CD4-positive, alpha-beta T cell treated with Interleukin-6 for 4 hours (primary cell): Measurements from ENCODE around the gene CCNQ.
A peak's percentile ranks its signal among the peaks of the same experiment; 100 is the strongest.

Source experiments
- DNase-seq: peaks from one replicate; pipeline ENCODE4 v3.0.0-alpha.2; 2020; ENCODE audit warnings: mixed read lengths

The CCNQ gene

DNA sequence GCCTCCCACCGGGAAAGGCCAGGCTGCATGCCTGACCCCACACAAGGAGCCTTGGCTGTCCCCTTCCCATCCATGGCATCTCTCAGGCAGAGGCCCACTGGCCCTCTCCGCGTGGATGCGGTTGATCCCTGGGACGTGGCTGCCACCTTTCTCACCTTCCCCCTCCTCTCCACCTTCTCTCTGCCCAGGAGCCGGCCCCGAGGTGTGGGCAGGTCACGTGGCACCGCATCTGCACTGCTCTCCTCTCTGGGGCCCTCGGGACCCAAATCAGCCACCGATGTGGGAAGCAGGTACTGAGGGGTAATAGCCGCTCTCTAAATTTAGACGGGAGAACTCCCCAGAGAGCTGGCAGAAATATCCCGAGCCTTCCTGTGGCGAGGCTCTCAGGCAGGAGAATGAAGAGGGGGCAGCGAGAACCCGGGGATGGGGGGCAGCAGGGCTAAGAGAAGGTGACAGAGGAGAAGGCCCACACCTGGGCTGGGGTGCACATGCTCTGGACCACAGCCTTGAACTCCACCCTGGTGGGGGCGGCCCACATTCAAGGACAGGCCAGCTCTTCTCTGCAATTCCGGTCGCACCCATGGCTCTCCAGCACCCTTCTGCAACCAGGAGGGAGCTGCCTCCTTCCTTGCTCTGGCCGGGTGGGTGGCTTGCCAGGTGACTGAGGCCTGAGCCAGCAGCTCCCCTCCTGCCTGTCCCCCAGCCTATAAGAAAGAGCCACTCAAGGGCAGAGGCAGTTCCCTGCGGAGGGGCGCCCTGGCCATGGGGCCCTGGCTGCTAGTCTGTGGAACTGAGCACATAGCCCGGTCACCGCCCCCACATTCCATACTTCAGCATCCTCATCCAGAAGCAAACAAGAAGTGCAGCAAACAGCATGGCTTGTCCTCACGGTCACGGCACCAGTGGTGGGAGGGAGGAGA is 38.4 kb upstream of the CCNQ start:
- DNase-seq: no peak

- DNase-seq: no peak
Measured at GRCh38 chrX:153636716-153637115, 37.8 kb upstream of the CCNQ start.

DNA sequence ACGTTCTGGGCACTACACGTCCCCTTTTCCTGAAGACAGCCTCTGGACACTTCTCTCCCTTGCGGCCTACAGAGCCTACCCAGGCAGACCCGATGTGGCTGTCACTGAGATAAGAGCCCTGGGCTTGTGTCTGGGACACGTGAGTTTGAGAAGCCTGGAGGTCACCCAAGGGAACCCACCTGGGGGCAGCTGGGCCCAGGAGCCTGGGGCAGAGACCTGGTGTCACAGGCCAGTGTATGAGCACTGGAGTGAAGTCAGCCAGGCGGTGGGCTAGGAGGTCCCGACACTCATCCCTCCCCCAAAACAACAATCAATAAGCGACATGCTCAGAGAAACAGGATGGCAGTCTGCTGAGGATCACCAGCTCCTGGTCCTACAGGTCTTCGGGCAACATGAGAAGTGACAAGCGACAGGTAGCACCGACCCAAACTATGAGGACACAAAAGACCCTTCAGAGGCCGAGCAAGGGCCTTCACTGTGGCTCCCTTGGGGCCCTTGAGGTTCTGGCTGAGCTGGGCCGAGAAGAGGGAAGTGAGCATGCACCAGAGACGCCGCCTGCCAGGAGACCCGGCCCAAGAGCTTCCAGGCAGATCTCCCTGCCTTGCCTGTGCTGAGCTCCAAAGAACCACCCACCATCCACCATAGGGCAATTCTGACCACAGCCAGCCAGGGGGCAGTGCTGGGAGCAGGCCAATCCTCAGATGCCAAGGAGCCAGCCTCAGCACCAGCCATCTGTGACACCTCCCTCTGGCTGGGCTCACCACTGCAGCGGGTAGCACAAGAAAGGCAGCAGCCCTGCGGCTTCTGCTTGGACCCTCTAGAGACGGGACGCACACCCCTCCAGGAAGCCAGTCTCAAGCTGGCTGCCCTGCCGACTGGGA is 37.1 kb upstream of the CCNQ start:
- DNase-seq: peak; percentile 22

DNA sequence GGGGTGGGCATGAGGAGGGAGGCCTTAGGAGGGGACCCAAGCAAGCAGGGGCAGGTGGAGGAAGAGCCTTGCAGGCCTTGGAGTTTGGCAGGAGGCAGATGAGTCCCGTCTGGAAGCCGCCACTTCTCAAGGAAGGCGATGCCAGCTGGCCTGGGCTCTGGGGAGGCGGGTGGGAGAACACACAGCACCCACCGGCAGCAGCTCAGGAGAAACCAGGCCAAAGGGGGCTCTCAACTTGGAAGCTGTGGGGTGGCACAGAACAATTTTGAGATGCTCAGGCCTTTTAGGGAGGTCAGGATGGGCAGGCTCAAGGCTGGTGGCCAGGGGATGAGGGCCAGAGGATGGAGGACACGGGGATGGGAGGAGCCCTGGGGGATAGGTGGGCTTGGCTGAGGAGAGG is 36.4 kb upstream of the CCNQ start:
- no peak for DNase-seq

GRCh38 chrX:153634832-153635231 is 35.9 kb upstream of the CCNQ start:
- DNase-seq: no peak

- DNase-seq: no peak
Measured at GRCh38 chrX:153634236-153634635, 35.3 kb upstream of the CCNQ start.

GRCh38 chrX:153633607-153634180 is 34.8 kb upstream of the CCNQ start:
- no peak for DNase-seq

GRCh38 chrX:153633048-153633447 is 34.1 kb upstream of the CCNQ start:
- no peak for DNase-seq

DNA sequence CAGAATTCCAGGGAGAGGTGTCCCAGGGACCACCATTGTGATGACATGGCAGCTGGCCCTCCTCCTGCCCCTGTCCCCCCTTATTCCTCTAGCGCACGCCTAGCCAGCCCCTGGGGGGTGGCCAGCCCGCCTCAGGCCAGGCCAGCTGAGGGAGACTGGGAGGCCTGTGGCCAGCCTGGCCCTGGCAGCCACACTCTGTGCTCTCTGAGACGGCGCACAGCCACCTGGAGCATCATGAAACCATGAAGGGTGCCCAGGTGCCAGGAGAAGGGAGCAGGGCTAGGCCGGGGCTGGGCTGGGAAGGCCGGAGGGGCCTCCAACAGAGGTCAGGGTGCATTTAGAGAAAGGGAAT is 33.6 kb upstream of the CCNQ start:
- no peak for DNase-seq

- no peak for DNase-seq
Measured at GRCh38 chrX:153631907-153632594, 33.1 kb upstream of the CCNQ start.

- DNase-seq: no peak
Measured at GRCh38 chrX:153631346-153631745, 32.4 kb upstream of the CCNQ start.

DNA sequence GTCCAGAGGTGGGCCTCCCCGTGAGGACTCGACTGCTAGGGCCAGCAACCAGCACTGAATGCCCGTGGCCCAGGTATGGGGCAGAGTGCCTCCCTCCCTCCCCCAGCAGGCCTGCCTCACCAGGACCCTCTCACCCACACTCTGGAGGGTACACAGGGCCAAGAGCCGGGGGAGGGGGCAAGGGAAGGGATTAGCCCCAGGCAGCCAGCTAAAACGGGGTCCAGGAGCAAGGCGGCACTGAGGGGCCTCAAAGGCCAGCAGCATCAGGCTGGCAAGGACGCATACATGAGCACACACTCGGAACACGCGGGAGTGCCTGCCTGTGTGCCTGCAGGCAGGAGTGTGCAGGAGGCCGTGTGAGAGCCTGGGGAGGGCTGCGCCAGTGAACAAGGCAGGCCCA is 29.7 kb upstream of the CCNQ start:
- DNase-seq: no peak

GRCh38 chrX:153628129-153628528 is 29.2 kb upstream of the CCNQ start:
- DNase-seq: no peak

GRCh38 chrX:153627675-153628111 is 28.8 kb upstream of the CCNQ start:
- DNase-seq: no peak

DNA sequence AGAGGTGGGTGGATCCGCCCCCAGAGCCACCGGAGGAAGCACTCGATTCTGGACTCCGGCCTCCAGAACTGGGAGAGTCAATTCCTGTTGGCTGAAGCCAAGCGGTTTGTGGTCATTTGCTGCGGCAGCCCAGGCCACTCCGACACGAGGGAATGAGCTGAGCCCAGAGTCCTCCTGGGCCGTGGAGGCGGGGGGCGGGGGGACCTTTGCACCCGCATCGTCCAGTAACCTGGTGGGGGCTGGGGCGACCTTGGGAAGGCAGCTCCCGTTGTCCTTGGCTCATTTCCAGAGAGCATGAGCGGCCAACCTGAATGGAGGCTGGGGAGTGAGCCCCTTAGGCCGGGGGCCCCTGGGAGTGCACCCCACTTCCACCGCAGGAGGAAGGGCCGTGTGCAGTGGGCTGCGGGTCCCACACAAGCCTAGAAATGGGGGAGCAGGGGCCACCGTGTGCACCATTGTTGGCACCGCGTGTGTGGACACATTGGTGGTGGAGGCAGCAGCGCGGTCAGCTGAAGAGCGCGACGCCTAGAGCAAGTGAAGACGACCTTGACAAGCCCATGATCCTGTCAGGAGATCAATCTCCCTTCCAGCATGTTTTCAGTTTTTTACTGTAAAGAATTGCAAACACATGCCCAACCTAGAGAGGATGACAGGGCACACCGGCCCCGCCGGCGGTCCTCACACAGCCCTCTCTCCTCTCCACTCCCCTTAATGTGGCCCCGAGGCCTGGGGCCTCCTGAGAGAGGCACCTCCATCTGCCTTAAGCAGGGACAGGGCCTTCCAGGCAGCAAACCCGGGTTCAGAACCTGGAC is 28.1 kb upstream of the CCNQ start:
- DNase-seq: no peak

DNA sequence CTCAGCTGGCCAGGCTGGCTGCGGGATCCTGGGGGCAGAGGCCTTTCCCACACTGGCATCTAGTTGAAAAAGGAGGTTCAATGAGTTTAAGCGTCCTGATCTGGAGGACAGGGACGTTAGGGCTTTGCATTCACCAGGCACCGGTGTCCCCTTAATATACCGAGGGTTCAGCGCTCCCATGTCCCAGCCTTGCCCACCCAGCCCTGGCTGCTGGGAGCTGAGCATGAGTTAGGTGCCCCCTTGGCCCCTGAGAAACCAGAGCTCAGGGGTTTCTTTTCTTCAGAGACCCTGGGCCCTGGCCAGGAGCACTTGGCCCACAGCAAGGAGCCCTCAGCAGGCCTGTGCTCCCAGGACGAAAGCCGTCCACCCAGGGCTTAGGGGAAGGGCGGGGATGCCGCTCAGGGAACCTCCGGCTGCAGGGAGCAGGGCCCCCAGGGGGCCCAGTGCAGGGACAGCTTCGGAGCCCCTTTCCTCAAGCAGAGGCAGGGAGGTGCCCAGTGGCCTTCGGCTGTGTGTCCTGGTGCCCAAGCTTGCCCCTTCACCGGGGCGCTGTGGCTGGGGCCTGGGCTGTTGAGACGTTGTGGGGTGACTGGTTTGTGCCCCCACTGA is 27.2 kb upstream of the CCNQ start:
- no peak for DNase-seq

- no peak for DNase-seq
Measured at GRCh38 chrX:153625271-153626024, 26.5 kb upstream of the CCNQ start.

DNA sequence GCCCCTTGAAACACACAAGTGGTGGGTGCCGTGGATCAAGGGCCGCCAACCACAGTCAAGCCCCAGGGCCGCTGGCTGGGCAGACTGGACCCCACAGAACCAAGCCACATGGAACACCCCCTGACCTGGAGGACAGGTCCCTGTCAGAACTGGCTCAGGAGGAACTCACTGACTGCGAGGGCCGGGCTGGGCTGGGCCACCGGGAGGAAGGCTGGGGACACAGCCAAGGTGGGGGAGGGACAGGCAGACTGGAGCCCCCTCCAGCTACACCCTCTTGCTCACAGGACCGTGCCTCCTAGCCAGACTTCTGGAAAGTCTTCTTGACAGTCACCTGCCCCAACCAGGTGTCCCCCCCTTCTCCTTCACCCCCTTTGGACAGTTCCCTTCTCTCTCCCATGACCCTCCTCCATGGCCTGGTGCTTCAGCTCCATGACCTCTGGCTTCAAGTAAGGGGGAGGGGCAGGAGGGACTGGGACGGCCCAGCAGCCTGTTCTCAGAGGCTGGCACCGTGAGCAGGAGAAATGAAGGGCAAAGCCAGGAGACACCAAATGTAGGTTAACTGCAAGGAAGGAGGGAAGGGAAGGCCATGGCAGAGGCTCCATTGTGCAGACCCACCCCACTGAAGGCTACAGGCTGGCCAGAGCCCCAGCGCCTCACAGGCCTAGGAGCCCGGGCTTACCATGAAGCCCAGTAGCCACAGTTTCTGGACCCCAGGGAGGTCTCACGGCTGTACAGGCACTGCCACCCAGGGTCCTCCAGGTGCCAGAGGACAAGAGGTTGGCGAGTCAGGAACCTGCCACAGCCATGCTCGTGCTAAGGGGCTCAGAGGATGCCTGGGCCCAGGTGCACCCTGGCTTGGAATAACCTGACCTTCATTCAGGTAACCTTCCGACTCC is 25.5 kb upstream of the CCNQ start:
- DNase-seq: no peak

DNA sequence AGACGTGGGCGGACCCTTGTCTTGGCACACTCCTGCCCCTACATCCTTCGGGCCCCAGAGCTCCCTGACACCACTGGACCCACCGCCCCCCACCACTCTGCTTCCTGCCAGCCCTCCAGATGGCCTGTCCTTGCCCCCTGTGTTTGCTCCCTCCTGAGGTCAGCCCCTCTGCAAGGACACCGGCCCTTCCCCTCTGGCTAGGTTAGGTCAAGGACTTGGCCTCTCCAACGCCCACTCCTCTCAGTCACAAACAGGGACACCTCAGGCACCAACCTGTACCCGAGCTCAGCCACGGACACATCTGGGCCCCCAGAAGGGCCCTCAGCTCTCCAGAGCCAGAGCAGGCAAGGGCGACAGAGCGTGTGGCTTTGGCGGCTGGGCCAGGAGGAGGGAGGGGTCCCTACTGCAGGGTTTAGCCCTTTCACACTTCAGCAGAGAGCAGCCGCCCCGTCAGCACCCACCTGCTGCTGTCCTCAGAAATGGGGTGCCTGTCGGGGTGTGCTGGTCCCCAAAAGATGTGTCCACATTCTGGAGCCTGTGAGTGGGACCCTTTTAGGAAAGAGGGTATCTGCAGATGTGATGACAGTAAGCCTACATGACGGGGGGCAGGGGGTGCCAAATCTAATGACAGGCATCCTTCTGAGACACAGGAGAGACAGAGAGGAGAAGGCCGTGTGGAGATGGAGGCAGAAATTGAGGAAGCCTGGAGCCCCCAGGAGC is 24.5 kb upstream of the CCNQ start:
- DNase-seq: no peak
